IPS-18a (cell line): ENCODE results near the gene CHRNA1.

Experiments used
- H3K27ac ChIP-seq: one replicate; pipeline ENCODE4 v1.5.1; 2013; ENCODE audit warnings: low read length
- H3K27me3 ChIP-seq: one replicate; pipeline ENCODE4 v1.6.1; 2013; ENCODE audit warnings: mild to moderate bottlenecking, low read length; ENCODE audit not compliant: control insufficient read depth, insufficient read depth
- H3K36me3 ChIP-seq: one replicate; pipeline ENCODE4 v1.6.1; 2013; ENCODE audit warnings: low read depth, low read length; ENCODE audit not compliant: control insufficient read depth
- H3K4me1 ChIP-seq: one replicate; pipeline ENCODE4 v1.6.1; 2013; ENCODE audit warnings: low read depth, low read length; ENCODE audit not compliant: control insufficient read depth
- H3K4me3 ChIP-seq: one replicate; pipeline ENCODE4 v1.5.1; 2013; ENCODE audit warnings: low read length
- H3K9ac ChIP-seq: one replicate; pipeline ENCODE4 v1.6.1; 2013; ENCODE audit warnings: mild to moderate bottlenecking, low read length, moderate library complexity
- H3K9me3 ChIP-seq: one replicate; pipeline ENCODE4 v1.6.1; 2013; ENCODE audit warnings: low read depth, low read length; ENCODE audit not compliant: control insufficient read depth

CHRNA1 gene

DNA sequence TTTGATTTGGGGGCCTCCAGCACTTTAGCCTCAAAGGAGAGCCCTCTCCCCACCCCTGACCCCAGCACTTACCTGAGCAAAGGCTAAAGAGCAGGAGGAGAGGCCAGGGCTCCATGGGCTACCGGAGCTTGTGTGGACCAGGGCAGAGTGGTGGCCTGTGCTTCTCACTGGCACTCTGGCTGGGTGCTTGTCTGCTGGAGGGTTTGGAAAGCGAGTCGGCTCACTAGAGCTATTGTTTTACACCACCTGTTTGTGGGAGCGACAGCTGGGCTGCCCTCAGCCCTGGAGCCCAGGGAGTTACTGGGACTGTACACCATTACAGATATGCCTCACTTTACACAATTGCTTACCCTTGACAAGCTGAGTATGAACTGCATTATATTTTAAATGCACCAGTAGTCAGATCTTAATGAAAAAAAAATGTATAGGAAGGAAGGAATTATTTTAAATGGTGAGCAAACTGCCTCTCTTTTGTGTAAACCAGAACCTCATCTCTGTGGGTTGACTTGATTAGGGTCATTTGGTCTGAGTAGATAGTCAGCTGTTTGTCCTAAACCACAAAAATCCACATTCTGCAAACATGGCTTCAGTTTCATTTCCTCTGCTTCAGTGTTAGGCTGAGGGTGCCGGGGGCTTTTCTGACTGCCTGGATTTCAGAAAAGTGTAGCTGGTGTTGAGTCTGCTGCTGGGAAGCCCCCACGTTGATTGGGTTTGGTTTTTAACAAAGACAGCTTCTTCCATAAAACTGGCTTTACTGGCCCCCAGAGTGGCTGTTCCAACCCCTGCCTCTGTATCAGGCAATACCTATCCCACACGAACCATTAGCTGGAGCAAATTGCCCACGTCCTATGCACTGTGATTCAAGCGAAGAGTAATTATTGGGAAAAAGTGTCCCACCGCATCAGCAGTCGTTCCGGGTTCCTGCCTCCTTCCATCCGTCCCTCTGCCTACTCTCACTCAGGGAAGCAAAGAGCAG, at the start of gene CHRNA1:
Gene CHRNA1 (minus strand): TSS at position 193 of the 976 bp plus-strand sequence. CDS start 78 bp downstream, at position 115.
- Histone ChIP-seq H3K4me1 (peaks cover 8% of the 10 kb centered on the region), H3K27ac (no peak within 1 kb of the TSS), H3K9ac (no peak within 1 kb of the TSS), H3K36me3 (no peaks in the 10 kb centered on the region), H3K9me3 (no peaks in the 10 kb centered on the region), H3K27me3 (no peaks in the 10 kb centered on the region), H3K4me3 (no peak within 1 kb of the TSS)

DNA sequence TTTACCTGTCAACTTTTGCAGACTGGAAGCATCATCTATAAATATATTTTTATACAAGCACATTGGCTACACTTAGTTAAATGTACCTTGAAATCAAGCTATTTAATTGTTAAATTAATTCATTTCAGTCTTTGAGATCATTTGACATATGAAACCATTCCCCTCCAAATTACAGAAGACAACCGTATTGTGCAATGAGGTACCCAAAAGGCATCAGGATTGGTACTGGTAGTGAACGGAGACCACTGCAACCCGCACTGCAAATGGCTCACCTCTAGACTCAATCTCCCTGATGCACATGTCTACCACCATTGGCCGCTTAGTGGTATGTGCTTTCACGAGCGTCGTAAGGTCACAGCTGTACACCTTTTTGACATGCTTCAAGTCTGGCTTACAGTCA, 47.8 kb upstream of the CHRNA1 start:
- Histone ChIP-seq H3K27me3 (no peaks in the 10 kb centered on the region), H3K9ac (no peak overlapping the region), H3K36me3 (peaks cover 43% of the 10 kb centered on the region), H3K4me3 (no peak overlapping the region), H3K9me3 (no peaks in the 10 kb centered on the region), H3K4me1 (no peaks in the 10 kb centered on the region), H3K27ac (no peak overlapping the region)

DNA sequence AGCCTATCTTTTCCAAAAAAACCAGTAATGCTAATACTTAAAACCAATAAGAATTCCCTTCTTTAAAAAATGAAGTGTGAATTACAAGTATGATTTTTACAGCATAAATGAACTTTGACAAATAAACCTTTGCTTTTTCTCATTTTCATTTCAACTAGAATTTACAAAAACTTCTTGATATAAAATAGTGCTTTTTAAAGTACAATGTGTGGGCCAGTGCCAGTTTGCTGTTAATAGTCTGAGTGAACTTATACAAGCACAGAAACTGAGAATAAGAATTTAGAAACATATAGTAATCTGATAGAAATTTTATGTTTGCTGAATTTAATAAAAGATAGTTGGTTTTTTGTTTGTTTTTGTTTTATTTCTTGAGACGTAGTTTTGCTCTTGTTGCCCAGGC, 43.7 kb upstream of the CHRNA1 start:
- H3K9me3 ChIP-seq, result no peaks in the 10 kb centered on the region
- no peak overlapping the region for H3K27ac ChIP-seq
- H3K27me3 ChIP-seq, result no peaks in the 10 kb centered on the region
- H3K4me1 ChIP-seq, result no peaks in the 10 kb centered on the region
- H3K36me3 ChIP-seq, result peaks cover 55% of the 10 kb centered on the region
- no peak overlapping the region for H3K4me3 ChIP-seq
- H3K9ac ChIP-seq, result no peak overlapping the region

DNA sequence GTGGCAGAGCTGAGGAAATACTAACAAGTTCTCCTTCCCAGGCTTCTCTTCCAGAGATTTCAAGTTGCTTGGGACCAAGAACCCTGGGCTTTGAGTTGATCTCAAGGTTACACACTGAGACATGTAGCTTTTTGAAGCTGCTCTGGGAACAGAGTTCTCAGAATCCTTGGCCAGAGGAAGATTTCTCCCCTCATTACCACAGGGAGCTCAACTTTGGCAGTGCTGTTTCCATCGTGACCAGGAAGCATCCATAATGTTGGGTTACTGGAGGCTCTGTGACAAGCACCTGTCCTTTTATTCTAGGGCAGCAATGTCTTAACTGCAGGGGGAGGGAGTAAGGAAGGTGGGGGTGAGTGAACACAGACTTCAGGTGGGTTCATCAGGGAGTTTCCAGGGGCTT, 41.5 kb upstream of the CHRNA1 start:
- Histone ChIP-seq H3K27ac (no peak overlapping the region), H3K9me3 (no peaks in the 10 kb centered on the region), H3K36me3 (peaks cover 51% of the 10 kb centered on the region), H3K9ac (no peak overlapping the region), H3K27me3 (no peaks in the 10 kb centered on the region), H3K4me3 (no peak overlapping the region), H3K4me1 (no peaks in the 10 kb centered on the region)

DNA sequence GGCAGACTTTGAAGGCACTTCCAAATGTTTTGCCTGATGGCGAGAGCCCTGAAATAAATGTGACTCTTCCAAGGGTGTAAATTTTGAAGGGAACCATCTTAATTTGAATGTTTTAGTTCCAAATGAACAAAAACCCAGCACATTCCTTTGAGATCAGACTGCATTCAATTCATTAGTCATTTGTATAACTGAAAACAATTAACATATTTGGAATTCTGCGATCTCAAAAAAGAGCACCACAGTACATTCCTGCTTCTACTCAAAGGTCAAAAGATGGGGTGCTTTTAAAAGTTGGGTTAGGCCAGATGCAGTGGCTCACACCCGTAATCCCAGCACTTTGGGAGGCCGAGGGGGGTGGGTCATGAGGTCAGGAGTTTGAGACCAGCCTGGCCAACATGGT, 38.2 kb upstream of the CHRNA1 start:
- no peak overlapping the region for H3K4me3 ChIP-seq
- no peak overlapping the region for H3K27ac ChIP-seq
- H3K27me3 ChIP-seq, result no peaks in the 10 kb centered on the region
- no peak overlapping the region for H3K9ac ChIP-seq
- H3K4me1 ChIP-seq, result no peaks in the 10 kb centered on the region
- H3K9me3 ChIP-seq, result no peaks in the 10 kb centered on the region
- peaks cover 51% of the 10 kb centered on the region for H3K36me3 ChIP-seq

DNA sequence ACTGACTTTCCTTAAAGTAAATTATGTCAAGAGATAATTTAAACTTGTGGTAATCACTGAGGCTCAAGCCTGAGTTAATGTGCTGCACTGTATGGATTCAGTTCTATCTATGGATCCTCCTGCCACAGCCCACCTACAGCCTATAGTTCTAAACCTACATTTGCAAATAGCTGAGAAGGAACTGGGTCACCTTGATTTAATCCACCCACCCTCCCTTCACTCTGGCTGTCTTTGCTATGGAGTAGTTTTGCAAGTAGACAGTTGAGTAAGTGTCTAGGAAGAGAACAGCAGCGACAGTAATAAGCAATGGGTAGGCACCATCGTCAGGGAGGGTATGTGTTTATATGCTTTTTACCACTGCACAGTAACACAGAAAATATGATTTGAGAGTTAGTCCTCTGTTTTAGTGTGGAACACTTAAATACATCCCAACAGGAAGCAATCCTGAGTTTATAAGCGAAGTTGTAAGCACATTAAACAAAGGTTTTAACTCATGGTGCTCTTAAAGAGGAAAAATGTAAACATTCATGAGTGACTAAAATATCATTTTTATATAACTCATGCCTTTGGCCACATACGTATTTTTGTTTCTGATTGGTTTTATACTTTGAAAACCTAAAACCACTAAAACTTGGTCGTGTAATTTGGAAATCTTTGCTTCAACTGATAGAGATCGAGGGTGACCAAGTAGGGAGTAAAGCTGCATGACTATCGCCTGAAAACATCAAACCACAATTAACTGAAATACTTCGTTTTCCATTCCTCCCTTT, 36.3 kb upstream of the CHRNA1 start:
- Histone ChIP-seq H3K4me3 (no peak overlapping the region), H3K36me3 (peaks cover 46% of the 10 kb centered on the region), H3K27me3 (no peaks in the 10 kb centered on the region), H3K9ac (no peak overlapping the region), H3K27ac (no peak overlapping the region), H3K4me1 (peaks cover 11% of the 10 kb centered on the region), H3K9me3 (no peaks in the 10 kb centered on the region)

DNA sequence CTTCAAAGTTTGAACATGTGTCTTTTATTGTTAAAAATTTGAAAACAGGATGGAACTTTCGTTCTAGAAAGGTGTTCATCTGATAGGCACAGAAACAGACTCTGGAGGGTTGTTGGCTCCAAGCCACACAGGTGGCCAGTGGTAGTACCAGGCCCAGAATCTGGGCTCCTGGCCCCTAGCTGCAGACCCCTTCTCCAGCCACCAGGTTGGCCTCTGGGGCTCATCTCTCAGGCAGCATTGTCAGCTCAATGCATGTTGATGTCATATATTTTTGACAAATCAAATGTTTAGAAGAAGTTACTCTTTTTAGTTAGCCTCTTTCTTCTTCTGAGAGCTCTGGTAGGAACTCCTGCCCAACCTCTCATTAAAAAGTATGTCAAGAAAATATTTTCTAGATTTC, 34.5 kb upstream of the CHRNA1 start:
- H3K9me3 ChIP-seq, result no peaks in the 10 kb centered on the region
- no peak overlapping the region for H3K9ac ChIP-seq
- no peaks in the 10 kb centered on the region for H3K27me3 ChIP-seq
- peaks cover 18% of the 10 kb centered on the region for H3K4me1 ChIP-seq
- H3K27ac ChIP-seq, result no peak overlapping the region
- H3K4me3 ChIP-seq, result no peak overlapping the region
- peaks cover 37% of the 10 kb centered on the region for H3K36me3 ChIP-seq

DNA sequence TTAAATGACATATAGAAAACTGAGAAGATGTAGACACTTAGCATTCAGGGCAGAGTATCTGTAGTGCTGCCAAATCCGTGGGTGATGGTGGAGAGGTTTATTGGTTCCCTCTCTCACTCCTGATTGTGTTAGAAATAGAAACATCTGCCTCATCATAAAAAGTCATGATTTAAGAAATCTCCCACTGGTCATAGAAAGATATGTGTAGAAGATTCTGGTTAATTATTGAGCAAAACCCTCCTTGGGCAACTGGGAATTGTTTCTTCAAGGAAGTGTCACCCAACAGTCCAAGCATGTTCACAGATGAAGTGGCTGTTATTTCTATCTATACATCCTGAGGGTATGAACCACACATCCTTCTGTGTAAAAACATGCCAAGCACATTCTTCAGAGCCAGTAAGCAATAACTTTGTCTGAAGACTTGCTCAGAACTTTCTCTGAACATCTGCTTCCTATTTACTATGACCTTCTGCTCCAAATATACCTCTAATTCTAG, 33.6 kb upstream of the CHRNA1 start:
- no peak overlapping the region for H3K9ac ChIP-seq
- no peak overlapping the region for H3K4me3 ChIP-seq
- no peaks in the 10 kb centered on the region for H3K9me3 ChIP-seq
- no peak overlapping the region for H3K27ac ChIP-seq
- peaks cover 28% of the 10 kb centered on the region for H3K4me1 ChIP-seq
- no peaks in the 10 kb centered on the region for H3K27me3 ChIP-seq
- peaks cover 37% of the 10 kb centered on the region for H3K36me3 ChIP-seq

DNA sequence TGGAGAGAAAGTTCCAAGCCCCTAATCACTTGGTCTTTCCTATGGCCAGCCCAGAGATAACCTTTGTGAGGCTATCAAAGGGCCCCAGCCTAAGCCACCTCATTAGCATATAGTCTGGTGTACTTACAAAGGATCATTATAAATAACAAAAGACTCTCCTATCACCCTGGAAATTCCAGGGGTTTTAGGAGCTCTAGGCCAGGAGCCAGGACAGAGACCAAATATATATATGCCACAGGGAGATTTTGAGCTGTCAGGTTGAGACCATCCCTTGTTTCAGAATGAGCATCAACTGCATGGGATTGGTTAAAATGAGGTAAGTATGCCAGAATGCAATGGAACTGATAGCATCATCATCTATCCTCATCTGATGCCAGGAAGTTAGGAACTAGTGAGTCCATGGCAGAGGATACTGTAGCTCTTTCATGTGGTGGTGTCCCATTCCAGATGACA, 32.1 kb upstream of the CHRNA1 start:
- Histone ChIP-seq H3K4me3 (peak overlapping the region; percentile 11), H3K36me3 (peaks cover 30% of the 10 kb centered on the region), H3K9ac (no peak overlapping the region), H3K9me3 (no peaks in the 10 kb centered on the region), H3K27me3 (no peaks in the 10 kb centered on the region), H3K4me1 (peaks cover 38% of the 10 kb centered on the region), H3K27ac (peak overlapping the region; percentile 78)

DNA sequence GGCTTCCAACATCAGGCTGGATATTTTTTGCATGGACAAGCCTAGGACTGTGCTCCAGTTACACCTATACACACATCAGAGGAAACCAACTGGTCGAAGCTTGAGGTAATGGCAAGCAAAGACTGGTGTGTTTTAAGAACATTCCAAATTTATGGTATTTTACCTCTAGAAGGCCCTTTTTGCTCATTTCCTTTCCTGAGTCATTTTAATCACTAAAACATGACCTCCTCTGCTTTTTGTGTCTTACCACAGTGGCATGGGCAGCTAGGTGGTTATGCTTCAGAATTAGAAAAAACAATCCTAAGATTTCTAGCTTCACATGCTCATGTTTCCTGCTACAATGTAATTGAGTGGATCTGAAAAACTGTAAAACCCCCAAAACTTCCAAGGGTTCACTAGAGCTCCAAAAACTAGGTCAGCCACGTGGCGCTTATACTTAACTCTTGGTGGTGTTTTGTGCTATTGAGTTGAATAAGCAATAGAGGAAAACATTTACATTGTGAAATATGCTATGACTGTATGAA, 30.6 kb upstream of the CHRNA1 start:
- Histone ChIP-seq H3K9me3 (no peaks in the 10 kb centered on the region), H3K36me3 (peaks cover 16% of the 10 kb centered on the region), H3K9ac (no peak overlapping the region), H3K27ac (no peak overlapping the region), H3K4me1 (peaks cover 46% of the 10 kb centered on the region), H3K4me3 (no peak overlapping the region), H3K27me3 (no peaks in the 10 kb centered on the region)

DNA sequence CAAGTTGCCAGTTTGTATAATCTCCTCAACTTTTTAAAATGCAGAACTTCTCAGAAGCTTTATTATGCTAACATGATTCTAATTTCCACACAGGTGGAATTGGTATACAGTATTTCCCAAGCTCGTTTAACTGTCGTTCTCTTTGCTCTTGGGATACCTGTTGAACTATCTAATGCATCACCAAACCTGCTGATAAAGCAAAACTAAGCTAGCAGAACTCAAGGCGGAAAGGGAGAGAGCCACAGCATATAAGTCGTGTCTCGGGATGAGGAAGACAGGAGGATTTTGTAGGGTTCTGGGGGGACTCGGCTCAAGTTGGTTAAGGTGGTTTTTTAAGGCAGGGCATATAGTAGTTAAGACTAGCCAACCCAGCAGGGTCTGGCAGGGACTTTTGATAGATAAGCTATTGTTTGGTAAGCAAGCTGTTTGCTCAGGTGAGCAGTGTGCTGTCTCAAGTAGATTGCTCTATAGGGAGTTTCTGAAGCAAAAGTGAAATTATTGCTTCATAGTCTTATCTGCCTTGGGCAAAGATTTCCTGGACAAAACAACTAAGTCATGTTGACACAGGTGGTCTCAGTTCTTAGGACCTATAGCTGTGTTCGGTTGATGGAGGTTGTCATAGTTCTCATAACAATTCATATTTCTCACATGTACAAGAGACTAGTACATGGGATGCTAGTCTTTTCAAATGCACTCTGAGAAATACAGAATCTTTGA, 28.2 kb upstream of the CHRNA1 start:
- H3K36me3 ChIP-seq, result no peaks in the 10 kb centered on the region
- H3K9ac ChIP-seq, result no peak overlapping the region
- H3K9me3 ChIP-seq, result no peaks in the 10 kb centered on the region
- H3K27ac ChIP-seq, result no peak overlapping the region
- no peak overlapping the region for H3K4me3 ChIP-seq
- H3K4me1 ChIP-seq, result peaks cover 61% of the 10 kb centered on the region
- H3K27me3 ChIP-seq, result no peaks in the 10 kb centered on the region
